GM23248 (cell line): Measurements from ENCODE around the gene TTLL5.

ENCODE experiments used
- EZH2 ChIP-seq: fragments of 200-600 bp; sonication (generic); IDR thresholded peaks from 2 replicates; pipeline ENCODE4 v1.6.1; 2018; ENCODE audit warnings: antibody characterized with exemption, mild to moderate bottlenecking; ENCODE audit not compliant: insufficient read depth, poor library complexity, severe bottlenecking
- EZH2phosphoT487 ChIP-seq: fragments of 200-600 bp; sonication (generic); IDR thresholded peaks from 2 replicates; pipeline ENCODE4 v1.6.1; 2018; ENCODE audit warnings: antibody characterized with exemption, moderate library complexity, mild to moderate bottlenecking, low read depth; ENCODE audit not compliant: insufficient read depth

GRCh38 chr14:75752086-75752485 lies 91.0 kb downstream of the TTLL5 start:
- TF ChIP-seq EZH2 = no peak
- no peak for TF ChIP-seq EZH2phosphoT487
